HL-60 (cell line): ENCODE data around the gene TRAPPC11.

Source experiments
- DNase-seq, 2 experiments: peaks; one replicate each; pipeline ENCODE4 v3.0.0-alpha.2; 2010 to 2020; ENCODE audit warnings: low read depth in 1 of 2, low spot score in 1 of 2
- H3K27ac ChIP-seq: fragments of 250-450 bp; sonication (Bioruptor Pico); replicated peaks from 2 replicates; pipeline ENCODE4 v1.5.1; 2020; ENCODE audit warnings: mild to moderate bottlenecking, moderate library complexity
- H3K27me3 ChIP-seq: fragments of 250-450 bp; sonication (Bioruptor Pico); 2 replicates; pipeline ENCODE4 v1.5.1; 2021; ENCODE audit warnings: mild to moderate bottlenecking, moderate library complexity; ENCODE audit not compliant: insufficient read depth, poor library complexity, severe bottlenecking
- H3K4me3 ChIP-seq: replicated peaks from 2 replicates; pipeline ENCODE4 v1.5.1; 2011; ENCODE audit warnings: mild to moderate bottlenecking, control low read depth, low read length; ENCODE audit not compliant: insufficient read depth
- CTCF ChIP-seq: IDR thresholded peaks from one replicate; pipeline ENCODE4 v1.5.1; 2011; ENCODE audit warnings: low read length, control low read depth, inconsistent platforms; ENCODE audit not compliant: insufficient read depth
- GABPA ChIP-seq: IDR thresholded peaks from 2 replicates; pipeline ENCODE4 v1.6.1; 2012; ENCODE audit warnings: low read depth
- POLR2AphosphoS5 ChIP-seq: IDR thresholded peaks from 2 replicates; pipeline ENCODE4 v1.6.1; 2012; ENCODE audit warnings: low read depth
- REST ChIP-seq: IDR thresholded peaks from 2 replicates; pipeline ENCODE4 v1.6.1; 2012; ENCODE audit warnings: low read depth; ENCODE audit not compliant: insufficient replicate concordance
- SPI1 ChIP-seq: IDR thresholded peaks from 2 replicates; pipeline ENCODE4 v1.6.1; 2012; ENCODE audit warnings: low read depth, mild to moderate bottlenecking, borderline replicate concordance

The TRAPPC11 gene

GRCh38 chr4:183700407-183700806 lies 41.3 kb downstream of the TRAPPC11 start:
- no peak overlapping the region for H3K27ac ChIP-seq
- H3K4me3 ChIP-seq: no peak overlapping the region
- TF ChIP-seq REST: no peak
- no peak for TF ChIP-seq SPI1
- no peak for TF ChIP-seq GABPA
- no peak for TF ChIP-seq CTCF
- no peak for DNase-seq
- H3K27me3 ChIP-seq: no peaks in the 10 kb centered on the region

- no peaks in the 10 kb centered on the region for H3K27me3 ChIP-seq
- DNase-seq: no peak
- no peak overlapping the region for H3K27ac ChIP-seq
- TF ChIP-seq CTCF: no peak
- no peak for TF ChIP-seq REST
- no peak for TF ChIP-seq GABPA
- no peak for TF ChIP-seq POLR2AphosphoS5
- no peak for TF ChIP-seq SPI1
- no peak overlapping the region for H3K4me3 ChIP-seq
Observed at GRCh38 chr4:183702492-183702891, 43.4 kb downstream of the TRAPPC11 start.

- H3K27ac ChIP-seq: no peak overlapping the region
- H3K27me3 ChIP-seq: no peaks in the 10 kb centered on the region
- TF ChIP-seq REST (no peak), GABPA (no peak), CTCF (no peak), SPI1 (no peak), POLR2AphosphoS5 (no peak)
- H3K4me3 ChIP-seq: no peak overlapping the region
- no peak for DNase-seq
Observed at GRCh38 chr4:183714626-183715025, 55.5 kb downstream of the TRAPPC11 start.
